NCI-H2171 treated with DMSO at 0.1 percent for 48 hours (cell line): Measurements from ENCODE around the gene LRRTM4.
"Not testable (repeated sequence)": the region's sequence is repeated elsewhere in the genome, so short reads cannot be mapped to it uniquely, and the experiment has no call there.

Experiments used
- DNase-seq: peaks from one replicate; lab custom pipeline; 2025; lab: John Stamatoyannopoulos, UW

LRRTM4 gene

DNA sequence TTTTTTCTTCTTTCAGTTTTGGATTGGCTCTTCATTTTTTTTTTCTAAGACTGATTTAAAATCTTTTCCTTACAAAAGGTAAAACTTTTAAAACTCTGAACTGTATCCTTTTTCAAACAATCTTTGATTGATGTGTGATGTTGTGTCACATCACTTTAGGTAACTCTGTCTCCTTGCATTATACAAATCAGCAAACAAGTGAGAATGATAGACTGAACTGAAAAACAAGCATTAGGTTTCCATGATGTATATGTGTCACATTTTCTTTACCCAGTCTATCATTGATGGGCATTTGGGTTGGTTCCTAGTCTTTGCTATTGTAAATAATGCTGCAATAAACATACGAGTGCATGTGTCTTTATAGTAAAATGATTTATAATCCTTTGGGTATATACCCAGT, 655.7 kb downstream of the LRRTM4 start:
- no peak for DNase-seq

DNA sequence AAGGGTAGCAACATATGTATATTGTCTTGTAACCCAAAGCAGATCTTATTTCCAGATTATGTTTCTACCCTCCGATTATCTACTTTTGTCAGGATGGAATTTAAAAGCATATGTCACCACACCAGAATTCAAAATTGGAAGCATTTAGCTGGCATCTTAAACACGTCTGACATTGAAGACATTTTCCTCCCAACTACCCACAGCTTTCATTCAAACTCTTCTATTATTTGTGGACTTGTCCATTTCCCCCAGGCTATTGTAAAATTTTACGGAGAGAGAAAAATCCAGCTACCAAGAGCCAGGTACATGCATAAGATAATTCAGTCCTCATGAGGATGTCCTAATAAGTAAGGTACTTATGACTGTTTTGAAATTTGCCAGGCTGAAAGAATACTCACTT, 659.3 kb downstream of the LRRTM4 start:
- no peak for DNase-seq

DNA sequence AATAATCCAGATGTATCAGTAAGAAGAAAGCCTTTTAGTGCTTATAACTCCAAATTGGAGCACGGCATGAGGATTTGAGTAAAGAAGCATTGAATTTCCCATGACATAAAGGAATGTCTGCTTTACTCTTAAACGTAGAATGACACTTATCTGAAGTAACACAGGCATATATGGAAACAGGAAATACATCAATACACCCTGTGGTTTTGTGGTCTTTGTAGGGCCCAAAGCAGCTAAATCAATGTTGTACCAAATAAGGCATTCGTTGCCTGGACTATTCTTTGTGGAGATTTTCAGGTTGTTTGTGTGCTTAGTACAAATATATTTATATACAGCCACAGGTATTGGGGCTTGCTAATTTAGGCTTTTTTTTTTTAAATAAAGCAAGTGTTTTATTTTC, 660.5 kb downstream of the LRRTM4 start:
- DNase-seq: no peak

DNA sequence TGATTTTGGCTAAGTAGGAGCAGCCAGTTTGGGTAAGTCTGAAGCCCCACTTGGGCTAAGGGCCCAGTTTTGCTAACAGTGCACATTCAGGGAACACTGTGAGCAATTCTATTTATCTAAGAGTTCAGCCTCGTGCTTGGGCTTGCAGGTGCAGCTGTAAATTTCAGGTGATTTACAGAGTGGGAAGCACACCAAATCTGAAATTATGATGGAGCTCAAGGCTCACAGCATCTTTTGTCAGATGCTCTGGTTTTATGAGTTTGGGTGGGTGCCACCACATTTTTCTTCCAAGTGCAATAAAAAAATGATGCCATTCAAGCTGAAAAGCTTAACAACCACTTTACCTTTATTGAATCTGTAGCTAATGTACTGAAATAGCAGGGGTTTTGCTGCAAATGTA, 671.2 kb downstream of the LRRTM4 start:
- DNase-seq: peak; percentile 4

DNA sequence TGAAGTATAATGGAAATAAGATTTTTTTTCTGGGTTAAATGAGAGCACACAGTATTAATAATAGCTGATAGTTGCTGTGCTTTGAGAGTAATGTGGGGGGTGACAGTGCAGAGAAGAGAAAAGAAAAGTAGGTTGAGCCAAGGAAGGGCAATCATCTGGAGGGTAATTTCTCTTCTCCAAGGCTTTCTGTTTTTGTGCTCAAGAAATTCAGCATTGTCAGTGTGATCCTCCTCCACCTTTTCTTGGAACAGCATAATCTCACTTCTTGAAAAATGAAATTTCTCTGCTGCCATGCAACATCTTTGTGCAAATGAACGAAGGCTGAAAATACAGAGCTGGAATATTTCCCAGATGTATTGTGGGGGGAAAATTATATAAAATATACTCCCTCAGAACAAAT, 673.1 kb downstream of the LRRTM4 start:
- no peak for DNase-seq

DNA sequence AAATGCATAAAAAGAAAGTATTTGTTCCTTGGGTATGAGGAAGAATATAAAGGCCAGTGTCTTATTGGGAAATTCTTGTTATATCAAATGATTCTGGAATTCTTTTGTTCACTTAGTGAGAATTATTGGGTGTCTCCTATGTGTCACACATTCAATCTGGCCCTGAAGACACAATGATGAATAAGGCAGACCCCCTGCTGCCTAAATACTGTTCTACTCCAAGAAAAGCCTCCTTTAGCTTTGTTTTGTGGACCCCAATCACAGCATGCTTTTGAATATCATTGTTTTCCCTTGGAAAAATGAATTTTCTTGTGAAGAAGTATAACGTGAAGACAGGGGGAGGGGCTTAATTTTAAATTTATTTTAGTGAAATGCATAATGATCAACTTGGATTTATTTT, 682.4 kb downstream of the LRRTM4 start:
- no peak for DNase-seq

DNA sequence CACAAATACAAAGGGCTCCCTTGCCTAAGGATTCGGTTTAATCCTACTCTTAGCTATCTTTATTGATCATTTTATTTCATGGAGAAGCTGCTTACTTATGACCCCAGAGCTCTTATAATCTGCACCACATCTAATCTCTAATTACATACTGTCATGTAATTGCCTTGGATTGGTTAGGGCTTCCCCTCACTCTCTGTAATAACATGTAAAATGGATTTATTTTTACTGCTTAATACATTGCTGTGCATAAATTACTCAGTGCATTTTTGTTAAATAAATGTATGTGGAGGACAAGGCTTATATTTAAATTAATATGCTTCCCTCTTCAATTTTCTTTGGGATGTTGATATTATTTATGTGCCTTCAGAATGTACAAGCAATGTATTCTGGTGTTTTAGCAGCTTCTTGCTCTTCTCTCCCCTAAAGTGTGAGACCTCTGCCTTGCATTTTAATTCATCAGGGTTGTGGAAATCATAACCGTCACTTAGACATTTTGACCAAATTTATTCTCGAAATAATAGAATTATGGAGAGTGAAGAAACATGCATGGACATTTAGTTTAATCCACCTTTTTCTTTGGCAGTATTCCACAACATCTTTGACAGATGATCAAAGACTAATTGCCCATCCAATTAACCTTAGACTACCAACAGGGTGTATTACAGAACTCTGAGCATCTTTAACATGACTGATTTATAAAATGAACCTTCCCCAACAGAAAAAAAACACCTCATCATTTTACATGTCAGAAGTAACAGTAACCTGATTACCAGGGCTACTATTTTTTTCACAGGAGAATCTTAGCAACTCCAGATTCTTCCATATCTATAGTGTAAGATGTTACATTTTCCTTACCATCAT, 692.6 kb downstream of the LRRTM4 start:
- DNase-seq: no peak

DNA sequence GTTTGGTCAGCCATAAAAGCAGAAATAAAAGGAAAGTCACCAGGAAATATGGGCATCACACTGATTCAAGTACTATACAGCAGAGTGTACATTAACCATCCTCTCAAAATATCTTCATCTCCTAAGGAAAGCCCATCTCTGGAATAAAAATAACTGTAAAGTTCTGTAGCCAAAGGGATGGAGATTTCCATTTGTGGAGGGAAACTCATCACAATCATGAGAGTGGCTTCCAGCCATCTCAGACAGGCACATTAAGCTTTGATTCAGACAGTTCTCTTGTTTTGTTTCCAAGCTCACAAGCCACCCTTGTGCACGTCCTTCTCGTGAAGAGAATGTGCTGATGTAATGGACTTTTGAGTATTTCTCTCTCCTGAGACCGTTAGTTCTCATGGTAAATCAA, 695.5 kb downstream of the LRRTM4 start:
- DNase-seq: no peak

DNA sequence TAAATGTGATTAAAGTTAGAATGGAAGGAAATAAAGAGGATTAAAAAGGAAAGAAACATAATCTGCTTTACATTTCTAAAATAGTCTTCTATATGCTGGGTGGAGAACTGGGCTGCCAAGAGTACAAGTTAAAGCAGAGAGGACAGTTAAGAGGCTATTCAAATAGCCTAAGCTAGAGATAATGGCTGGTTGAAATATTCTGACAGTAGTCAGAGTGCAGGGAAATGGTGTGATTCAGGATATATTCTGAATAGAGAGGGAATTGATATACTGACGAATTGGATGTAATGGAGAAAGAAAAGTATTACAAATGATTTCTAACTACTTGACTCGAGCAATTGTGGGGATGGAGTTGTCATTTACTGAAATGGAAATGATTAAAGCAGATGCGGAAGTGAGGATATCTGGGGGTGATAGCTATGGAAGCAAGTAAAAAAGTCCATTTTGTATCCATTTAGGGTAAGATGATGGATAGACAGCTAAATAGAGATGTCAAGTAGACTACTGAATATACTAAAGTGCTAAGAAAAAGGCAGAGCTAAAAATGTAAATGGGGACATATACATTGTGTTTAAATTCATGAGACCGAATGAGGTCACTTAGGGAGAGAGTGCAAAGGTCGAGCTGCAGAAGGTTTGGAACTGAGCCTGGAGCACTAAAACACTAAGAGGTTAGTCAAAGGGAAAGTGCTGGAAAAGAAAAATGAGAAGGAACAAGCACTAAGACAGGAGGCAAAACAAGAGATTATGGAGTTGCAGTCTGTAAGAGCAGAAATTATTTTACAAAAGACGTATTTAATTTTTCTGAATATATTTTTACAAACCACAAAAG, 696.8 kb downstream of the LRRTM4 start:
- no peak for DNase-seq

DNA sequence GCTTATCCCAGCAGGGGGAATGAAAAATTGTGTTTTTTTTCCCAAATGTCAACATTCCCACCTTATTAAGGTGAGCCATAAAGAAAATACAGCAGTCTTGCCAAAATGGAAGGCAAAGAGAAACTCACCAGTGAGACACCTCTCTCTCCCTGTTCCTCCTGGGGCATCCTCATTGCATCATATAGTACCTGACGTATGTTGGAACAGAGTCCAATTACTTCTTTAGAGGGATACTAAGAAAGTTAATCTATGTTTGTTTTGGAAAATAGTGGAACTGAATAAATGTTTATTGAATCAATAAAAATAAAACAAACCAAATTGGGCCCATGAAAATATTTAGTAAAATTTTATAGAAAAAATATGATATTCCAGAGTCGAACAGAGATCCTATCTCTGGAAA, 700.4 kb downstream of the LRRTM4 start:
- DNase-seq: no peak

DNA sequence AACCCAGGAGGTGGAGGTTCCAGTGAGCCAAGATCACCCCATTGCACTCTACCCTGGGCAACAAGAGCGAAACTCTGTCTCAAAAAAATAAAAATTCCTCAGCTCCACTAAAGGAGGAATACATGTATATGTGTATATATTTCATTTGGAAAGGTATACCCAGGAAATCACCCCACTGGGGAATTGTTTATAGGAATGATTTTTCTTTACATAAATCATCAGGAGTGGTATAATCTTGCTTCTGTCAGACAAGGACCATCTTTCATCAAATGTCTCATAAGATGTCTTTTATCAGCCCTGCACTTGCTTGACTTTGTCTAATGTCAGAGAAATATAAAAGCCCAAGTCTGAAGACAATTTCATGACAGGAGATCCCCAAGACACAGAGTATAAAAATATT, 709.1 kb downstream of the LRRTM4 start:
- no peak for DNase-seq

DNA sequence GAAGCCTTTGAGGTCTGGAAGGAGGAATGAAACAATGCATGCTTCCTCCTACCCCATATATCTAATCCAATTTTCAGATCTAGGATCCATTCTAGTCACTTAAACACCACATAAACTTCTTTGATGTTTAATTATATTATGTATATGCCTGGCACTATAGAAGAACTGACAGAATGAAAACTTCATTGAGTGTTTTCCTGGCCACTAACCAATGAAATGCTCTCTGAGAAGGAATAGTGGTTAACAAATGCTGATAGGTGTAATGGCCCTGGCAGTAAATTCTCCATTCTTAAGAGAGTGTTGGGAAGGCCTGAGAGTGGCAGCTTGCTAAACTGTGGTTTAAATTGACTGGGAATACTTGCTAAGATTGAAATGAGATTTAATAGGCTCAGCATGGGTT, 710.0 kb downstream of the LRRTM4 start:
- no peak for DNase-seq

DNA sequence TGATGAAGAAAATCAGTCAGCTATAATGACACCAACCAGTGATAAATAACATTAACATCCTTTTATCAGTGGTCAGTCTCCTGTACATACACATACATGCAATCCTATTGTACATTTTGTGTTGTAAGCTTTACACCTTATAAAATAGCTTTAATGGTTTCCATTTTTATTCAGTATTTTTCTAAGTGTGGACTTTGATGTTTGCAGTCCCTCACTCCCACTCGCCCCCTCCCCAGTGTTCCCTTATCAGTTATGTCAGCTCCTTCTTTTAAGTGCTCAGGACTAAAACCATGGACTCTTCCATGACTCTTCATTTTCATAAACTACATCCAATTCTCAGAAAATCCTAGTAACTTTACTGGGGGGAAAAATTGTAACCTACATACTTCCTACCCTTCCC, 713.0 kb downstream of the LRRTM4 start:
- DNase-seq: no peak

DNA sequence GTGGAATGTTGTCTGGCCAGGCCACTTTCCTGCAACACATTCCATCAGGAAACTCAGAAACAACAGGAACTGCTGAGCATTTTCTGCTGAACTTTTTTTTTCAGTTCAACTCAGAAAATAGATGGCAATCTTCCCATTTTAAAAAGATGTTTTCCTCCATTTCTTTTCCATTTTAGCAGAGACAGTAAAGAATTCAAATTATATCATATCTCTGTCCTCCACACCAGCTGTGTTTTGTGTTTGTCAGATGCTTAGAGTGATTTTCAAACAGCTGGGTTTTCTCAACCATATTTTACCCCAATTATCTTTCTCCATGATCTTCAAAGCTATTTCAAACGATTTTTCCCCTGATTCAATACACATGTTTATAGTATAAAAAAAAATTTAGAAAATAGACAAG, 713.4 kb downstream of the LRRTM4 start:
- no peak for DNase-seq

DNA sequence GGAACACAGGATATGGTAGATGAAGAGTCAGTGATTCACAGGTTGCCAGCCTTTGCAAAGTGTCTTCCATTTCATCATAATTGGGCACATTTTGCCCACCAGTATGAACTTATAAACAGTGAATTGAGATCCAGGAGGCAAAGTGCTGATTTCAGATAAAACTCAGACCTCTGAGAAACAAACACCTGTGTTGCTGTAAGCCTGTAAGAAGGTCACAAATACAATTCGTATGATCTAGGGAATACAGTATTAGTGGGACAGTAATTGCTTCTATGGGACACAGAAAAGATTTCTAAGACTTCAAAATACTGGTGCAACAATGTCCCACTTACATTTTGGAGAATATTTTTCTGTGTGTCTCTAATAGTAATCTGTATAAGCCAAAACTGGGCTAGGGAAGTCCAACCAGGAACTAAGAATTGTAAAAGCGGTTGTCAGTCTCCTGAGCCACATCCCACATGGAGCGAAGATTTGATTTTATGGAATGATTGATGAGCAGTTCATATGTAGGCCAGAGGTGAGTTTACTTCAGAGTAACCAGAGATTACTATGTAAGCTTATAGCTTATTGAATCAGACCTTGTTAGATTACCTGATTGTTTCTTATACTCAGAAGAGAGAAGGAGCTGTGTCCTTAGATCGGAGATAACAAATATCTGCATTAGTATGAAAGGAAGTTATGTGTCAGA, 728.4 kb downstream of the LRRTM4 start:
- DNase-seq: no peak

DNA sequence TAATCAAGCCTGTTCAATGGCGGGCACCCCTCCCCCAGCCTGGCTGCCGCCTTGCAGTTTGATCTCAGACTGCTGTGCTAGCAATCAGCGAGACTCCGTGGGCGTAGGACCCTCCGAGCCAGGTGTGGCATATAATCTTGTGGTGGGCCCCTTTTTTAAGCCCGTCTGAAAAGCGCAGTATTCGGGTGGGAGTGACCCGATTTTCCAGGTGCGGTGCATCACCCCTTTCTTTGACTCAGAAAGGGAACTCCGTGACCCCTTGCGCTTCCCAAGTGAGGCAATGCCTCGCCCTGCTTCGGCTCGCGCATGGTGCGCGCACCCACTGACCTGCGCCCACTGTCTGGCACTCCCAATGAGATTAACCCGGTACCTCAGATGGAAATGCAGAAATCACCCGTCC, 740.9 kb downstream of the LRRTM4 start:
- not testable (repeated sequence) for DNase-seq

DNA sequence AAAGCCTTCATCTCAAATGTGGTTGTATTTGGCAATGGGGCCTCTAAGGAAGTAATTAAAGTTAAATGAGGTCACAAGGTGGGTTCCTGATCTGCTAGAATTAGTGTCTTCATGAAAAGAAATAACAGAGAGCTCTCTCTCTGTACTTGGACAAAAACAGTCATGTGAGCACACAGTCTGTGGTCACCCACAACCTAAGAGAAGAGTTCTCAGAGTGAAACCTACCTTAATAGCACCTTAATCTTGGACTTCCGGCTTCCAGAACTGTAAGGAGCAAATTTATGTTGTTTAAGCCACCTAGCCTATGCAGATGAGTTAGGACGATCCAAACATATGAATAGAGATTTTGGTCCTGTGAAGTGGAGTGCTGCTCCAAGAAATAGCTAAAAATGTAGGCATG, 758.9 kb downstream of the LRRTM4 start:
- no peak for DNase-seq

DNA sequence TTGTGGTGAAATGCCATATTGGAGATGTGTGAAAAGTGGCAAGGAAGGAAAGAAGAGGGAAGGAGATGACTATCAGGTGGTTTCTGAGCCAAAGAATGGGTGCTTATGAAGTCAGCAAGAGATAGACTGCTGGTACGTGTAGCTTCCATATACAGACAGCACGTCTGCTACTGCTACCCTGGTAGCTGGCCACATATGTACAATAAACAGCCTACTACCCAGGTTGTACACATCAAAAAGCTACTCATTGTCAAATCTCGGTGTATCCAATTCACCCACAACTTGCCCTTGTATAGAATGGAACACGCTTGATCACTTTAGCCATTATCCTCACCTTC, 761.8 kb downstream of the LRRTM4 start:
- no peak for DNase-seq

DNA sequence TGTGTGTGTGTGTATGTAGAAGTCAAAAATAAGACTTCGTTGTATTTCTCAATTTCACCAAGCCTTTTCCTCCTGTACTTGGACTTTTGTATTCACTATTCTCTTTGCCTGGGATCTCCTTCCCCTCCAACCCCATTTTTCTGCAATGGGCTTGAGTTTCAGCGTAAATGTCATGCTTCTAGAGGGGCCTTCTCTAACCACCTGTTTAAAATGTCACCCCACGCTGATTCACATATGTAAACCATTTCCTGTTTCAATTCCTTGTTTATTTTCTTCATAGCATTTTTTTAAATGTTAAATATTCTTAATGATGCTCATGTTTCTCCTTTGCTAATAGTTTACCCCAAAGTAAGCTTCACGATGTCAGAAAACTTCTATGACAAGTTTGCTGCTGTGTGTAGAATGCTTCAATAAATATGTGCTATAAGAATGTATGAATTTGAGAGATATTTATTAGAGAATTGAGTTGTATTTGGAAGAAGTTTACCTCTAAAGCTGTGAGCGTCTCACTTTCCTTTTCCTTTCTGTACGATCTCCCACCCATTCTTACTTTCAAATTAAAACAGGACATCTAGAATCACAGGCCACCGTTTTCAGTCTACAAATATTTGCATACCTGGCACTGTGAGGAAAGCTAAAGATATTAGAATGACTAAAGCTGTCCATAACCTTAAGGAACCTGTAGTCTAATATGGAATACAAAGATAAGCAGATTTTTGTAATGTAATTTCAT, 762.4 kb downstream of the LRRTM4 start:
- DNase-seq: no peak

DNA sequence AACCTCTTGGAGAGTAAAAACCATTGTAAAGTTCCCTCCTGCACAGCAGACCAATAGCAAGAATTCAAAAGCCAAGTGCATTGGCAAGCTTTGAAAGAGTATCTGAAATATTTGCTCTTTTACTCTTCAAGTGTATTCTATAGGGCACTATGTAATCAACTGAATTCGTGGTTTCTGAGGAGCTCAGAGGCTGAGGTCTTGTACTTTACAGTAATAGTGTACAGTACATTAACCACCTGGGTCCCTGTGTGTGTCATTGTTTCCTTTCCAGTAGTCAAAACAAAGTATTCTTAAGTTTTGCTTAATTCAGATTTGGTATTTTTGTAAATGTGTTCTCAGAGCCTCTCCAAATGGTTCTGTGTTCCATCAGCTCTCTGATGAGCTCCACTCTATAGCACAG, 769.7 kb downstream of the LRRTM4 start:
- DNase-seq: no peak

DNA sequence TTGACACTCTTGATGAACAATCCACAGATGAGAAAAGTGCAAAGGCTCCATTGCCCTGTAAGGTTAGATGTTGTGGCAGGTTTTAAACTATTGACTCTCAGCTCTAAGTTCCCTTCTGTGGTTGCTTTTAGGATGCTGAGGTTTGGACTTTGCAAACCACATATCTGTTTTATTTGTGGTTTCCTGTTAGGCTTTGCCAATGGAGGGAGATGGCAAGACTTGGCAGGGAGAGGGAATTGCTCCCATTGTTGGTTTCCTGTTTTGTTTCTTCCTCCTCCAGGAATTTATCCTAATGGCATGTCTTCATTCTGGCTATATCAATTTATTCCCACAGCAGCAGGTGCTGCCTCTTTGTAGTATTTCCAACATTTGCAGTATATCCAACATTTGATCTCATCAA, 772.3 kb downstream of the LRRTM4 start:
- no peak for DNase-seq

DNA sequence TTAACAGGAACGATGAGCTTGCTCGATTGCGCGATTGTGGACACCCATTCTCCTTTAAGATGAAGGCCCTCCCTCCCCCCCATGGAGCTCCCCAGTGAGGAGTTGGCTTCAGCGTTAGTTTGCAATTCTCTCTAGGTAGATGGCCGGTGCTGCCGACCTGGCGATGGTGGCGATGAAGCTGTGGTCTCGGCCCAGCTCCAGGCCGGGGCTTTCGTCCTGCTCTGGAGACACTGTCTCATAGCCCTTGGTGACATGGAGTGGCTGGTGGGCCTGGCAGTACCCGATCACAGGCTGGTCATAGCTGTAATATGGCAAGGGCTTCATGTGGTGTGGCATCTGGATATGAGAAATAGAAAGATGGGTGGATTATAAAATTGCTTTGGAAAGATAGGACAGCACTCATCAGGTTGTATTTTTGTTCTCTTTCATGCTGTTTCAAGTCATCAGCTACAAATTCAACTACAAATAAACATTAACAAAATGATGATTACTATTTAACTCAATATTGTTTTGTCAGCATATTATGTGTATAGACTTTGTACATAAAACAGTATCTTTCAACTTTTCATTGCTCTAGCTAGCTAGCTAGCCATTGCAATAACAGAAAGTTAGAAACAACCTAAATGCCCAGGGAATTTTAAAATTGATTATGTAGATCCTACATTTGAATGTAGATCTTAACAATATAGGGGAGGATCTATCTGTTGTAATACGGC, 773.4 kb downstream of the LRRTM4 start:
- DNase-seq: no peak
